Tracheal epithelial cell (primary cell): ENCODE measurements around the gene SPINK13. TPM values are rescaled to one million over a fixed set of nuclear protein-coding genes. Genes with fewer than 3 reads are reported as not detected.

Experiments used
- total RNA-seq: library from RNA; depleted of rRNA; stranded (reverse); fragments of >200 nt; gene quantifications from 2 replicates; pipeline ENCODE4 v1.2.1, GENCODE V29; 2014

SPINK13 gene, protein sequence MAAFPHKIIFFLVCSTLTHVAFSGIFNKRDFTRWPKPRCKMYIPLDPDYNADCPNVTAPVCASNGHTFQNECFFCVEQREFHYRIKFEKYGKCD
- total RNA-seq: not detected in 2 replicates

GRCh38 chr5:148268566-148268965, at the start of gene SPINK13:
SPINK13 (plus strand) TSS chr5:148268794; CDS start chr5:148270073, 1,279 bp downstream.

DNA sequence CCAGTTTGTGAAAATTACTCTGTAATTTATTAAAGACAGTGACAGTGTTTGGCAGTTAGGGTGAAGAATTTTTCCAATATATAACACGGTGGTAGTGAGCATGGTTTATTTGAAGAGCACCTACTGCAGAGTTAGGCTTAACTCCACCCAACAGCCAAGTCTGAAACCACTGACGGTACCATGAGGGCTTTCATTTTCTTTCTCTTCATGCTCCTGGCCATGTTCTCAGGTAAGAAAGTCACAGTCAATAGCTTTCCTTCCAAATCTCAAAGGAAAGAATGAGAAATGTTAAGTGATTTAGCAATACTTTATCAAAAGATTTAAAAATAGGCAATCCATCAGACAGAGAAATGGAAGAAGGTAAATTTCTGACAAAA, 30.2 kb upstream of the SPINK13 start, which contains the start of gene MARCOL:
MARCOL (plus strand) TSS at position 108 of the 377 bp plus-strand sequence; CDS start at position 181, 73 bp downstream.

DNA sequence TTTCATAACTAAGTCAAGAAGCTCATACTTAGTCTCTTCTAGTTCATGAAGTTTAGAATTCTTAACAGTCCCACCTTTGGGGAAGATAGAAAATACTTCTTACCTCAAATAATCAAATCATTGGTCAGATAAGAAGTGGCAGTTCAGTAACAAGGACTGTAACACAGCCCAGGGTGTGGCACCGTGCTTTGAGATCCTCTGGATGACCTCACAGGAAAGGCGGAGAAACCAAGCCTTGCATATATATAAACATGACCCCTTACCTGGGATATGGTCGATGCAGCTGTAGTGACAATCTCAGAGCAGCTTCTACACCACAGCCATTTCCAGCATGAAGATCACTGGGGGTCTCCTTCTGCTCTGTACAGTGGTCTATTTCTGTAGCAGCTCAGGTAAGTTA, 43.6 kb downstream of the SPINK13 start, which contains the start of gene SPINK7:
SPINK7 (plus strand) TSS at position 271 of the 400 bp plus-strand sequence; CDS start at position 332, 61 bp downstream.

DNA sequence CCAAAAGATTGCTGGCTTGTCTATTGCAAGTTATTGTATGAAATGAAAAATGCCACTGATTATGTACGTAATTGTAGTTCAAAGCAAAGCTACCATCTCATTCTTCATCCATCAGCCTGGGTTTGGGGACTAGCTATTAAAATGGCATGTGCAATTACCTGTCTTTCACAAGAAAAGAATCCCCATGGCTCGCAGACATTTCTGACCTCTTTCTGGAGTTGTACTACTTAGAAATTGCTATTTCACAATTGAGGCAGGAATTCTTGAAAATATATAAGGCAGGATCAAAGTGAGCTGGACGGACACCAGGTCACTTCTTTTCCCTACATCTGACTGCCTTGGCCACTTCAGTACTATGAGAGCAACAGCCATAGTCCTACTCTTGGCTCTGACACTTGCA, 66.7 kb downstream of the SPINK13 start, which contains the start of gene SPINK9:
SPINK9 (plus strand) TSS at position 301 of the 400 bp plus-strand sequence; CDS start at position 356, 55 bp downstream.

Other genes starting within 250 kb of the SPINK13 start
- 5.5 and 14.1 TPM in 2 replicates for gene SPINK5, start 204.8 kb upstream of the SPINK13 start, total RNA-seq
- gene SPINK14, start 100.2 kb upstream of the SPINK13 start, total RNA-seq: not detected in 2 replicates
- not detected in 2 replicates for gene SPINK6, start 65.8 kb upstream of the SPINK13 start, total RNA-seq
- not detected in 2 replicates for gene MARCOL, start 30.3 kb upstream of the SPINK13 start, total RNA-seq
- gene SPINK7, start 43.6 kb downstream of the SPINK13 start, total RNA-seq: 2.9 and 4.3 TPM in 2 replicates
- not detected in 2 replicates for gene SPINK9, start 66.8 kb downstream of the SPINK13 start, total RNA-seq
- gene FBXO38, start 115.2 kb downstream of the SPINK13 start, total RNA-seq: 41.1 and 48.7 TPM in 2 replicates